Brain microvascular endothelial cell (primary cell): ENCODE measurements around the gene ABCB10.

Experiments
- DNase-seq: peaks from one replicate; pipeline ENCODE4 v3.0.0-alpha.2; 2020
- H3K27ac ChIP-seq: fragments of 250-450 bp; sonication (Bioruptor Pico); 2 replicates; pipeline ENCODE4 v1.5.1; 2020; ENCODE audit warnings: mild to moderate bottlenecking, moderate library complexity
- H3K27me3 ChIP-seq: fragments of 250-450 bp; sonication (Bioruptor Pico); replicated peaks from 2 replicates; pipeline ENCODE4 v1.5.1; 2020; ENCODE audit warnings: mild to moderate bottlenecking
- H3K36me3 ChIP-seq: fragments of 250-450 bp; sonication (Bioruptor Pico); replicated peaks from 2 replicates; pipeline ENCODE4 v1.5.1; 2020; ENCODE audit warnings: mild to moderate bottlenecking
- H3K4me3 ChIP-seq: 2 replicates; pipeline ENCODE4 v1.5.1; 2011; ENCODE audit warnings: low read depth, mild to moderate bottlenecking, control low read depth, low read length, moderate library complexity
- CTCF ChIP-seq: IDR thresholded peaks from 2 replicates; pipeline ENCODE4 v1.5.1; 2011; ENCODE audit warnings: low read depth, mild to moderate bottlenecking, moderate library complexity, low read length, control low read depth, inconsistent platforms; ENCODE audit errors: missing control alignments
- in situ Hi-C: cut with HindIII; loops from 2 replicates; pipeline ENCODE4 v1.10.0; 2017; ENCODE audit warnings: low sequenced_read_pairs, low pct_ligation_motif_present

ABCB10 gene

GRCh38 chr1:229578168-229579058, 19.9 kb upstream of the ABCB10 start:
- in situ Hi-C loops, result no loop called here
- Histone ChIP-seq H3K4me3 (no peak overlapping the region), H3K27ac (no peak overlapping the region), H3K27me3 (no peaks in the 10 kb centered on the region), H3K36me3 (no peaks in the 10 kb centered on the region)
- no peak for TF ChIP-seq CTCF
- no peak for DNase-seq

- DNase-seq, result no peak
- H3K27me3 ChIP-seq, result no peaks in the 10 kb centered on the region
- H3K27ac ChIP-seq, result no peak overlapping the region
- H3K36me3 ChIP-seq, result no peaks in the 10 kb centered on the region
- in situ Hi-C loops, result no loop called here
- no peak overlapping the region for H3K4me3 ChIP-seq
- TF ChIP-seq CTCF, result no peak
Measured at GRCh38 chr1:229574679-229575442, 16.4 kb upstream of the ABCB10 start.

- no peak overlapping the region for H3K27ac ChIP-seq
- no peaks in the 10 kb centered on the region for H3K27me3 ChIP-seq
- H3K4me3 ChIP-seq, result no peak overlapping the region
- H3K36me3 ChIP-seq, result no peaks in the 10 kb centered on the region
- in situ Hi-C loops, result no loop called here
- TF ChIP-seq CTCF, result no peak
- no peak for DNase-seq
Measured at GRCh38 chr1:229572286-229572685, 13.8 kb upstream of the ABCB10 start.

- H3K27me3 ChIP-seq, result no peaks in the 10 kb centered on the region
- H3K36me3 ChIP-seq, result no peaks in the 10 kb centered on the region
- no peak overlapping the region for H3K27ac ChIP-seq
- no peak for TF ChIP-seq CTCF
- DNase-seq, result no peak
- in situ Hi-C loops, result no loop called here
- H3K4me3 ChIP-seq, result no peak overlapping the region
Measured at GRCh38 chr1:229570891-229571516, 12.5 kb upstream of the ABCB10 start.

GRCh38 chr1:229570305-229570704, 11.8 kb upstream of the ABCB10 start:
- H3K36me3 ChIP-seq, result no peaks in the 10 kb centered on the region
- DNase-seq, result no peak
- H3K27ac ChIP-seq, result no peak overlapping the region
- no peak overlapping the region for H3K4me3 ChIP-seq
- in situ Hi-C loops, result no loop called here
- no peaks in the 10 kb centered on the region for H3K27me3 ChIP-seq
- TF ChIP-seq CTCF, result no peak
